Stimulated activated naive CD4-positive, alpha-beta T cell treated with Interleukin-2 at 50 U/mL for 16 hours (primary cell): Measurements from ENCODE around the gene FNBP1.
"Not testable (repeated sequence)": the region's sequence is repeated elsewhere in the genome, so short reads cannot be mapped to it uniquely, and the experiment has no call there.

Source experiments
- DNase-seq: peaks from one replicate; lab custom pipeline; 2025; lab: John Stamatoyannopoulos, UW

The FNBP1 gene

DNA sequence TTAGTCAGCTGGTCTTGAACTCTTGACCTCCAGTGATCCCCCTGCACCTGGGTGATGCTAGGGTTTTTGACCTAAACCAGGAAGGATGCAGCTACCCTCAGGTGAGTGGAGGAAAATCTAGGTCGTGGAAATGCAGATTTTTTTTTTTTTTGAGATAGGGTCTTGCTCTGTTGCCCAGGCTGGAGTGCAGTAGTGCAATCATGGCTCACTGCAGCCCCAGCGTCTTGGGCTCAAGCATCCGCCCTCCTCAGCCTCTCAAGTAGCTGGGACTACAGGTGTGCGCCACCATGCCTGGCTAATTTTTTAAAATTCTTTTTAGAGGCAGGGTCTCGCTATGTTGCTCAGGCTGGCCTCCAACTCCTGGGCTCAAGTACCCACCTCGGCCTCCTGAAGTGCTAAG, 51.9 kb downstream of the FNBP1 start:
- not testable (repeated sequence) for DNase-seq

GRCh38 chr9:129990269-129991010, 52.5 kb downstream of the FNBP1 start:
- DNase-seq: no peak

DNA sequence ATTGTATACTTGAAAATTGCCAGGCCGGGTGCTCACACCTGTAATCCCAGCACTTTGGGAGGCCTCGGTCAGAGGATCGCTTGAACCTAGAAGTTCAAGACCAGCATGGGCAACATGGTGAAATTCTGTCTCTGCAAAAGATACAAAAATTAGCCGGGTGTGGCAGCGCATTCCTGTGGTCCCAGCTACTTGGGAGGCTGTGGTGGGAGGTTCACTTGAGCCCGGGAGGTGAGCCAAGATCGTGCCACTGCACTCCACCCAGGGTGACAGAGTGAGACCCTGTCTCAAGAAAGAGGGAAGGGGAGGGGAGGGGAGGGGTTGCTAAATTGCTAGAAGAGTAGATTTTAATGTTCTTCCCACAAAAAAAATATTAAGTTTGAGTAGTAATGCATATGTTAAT, 53.2 kb downstream of the FNBP1 start:
- no peak for DNase-seq

DNA sequence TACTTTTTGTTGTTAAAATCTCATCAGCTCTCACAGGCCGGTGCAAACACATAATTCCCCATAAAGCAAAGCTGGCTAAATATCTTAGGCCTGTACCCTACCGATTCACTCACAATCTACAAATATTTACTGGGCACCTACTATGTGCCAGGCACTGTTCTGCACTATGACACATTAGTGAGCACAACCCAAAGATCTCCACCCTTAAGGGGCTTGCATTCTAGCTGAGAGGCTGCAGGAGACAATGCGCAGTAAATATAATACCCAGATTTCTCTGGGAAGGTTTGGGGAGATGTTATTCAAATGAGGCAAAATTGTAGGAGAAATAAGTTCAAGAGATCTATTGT, 53.7 kb downstream of the FNBP1 start:
- no peak for DNase-seq

DNA sequence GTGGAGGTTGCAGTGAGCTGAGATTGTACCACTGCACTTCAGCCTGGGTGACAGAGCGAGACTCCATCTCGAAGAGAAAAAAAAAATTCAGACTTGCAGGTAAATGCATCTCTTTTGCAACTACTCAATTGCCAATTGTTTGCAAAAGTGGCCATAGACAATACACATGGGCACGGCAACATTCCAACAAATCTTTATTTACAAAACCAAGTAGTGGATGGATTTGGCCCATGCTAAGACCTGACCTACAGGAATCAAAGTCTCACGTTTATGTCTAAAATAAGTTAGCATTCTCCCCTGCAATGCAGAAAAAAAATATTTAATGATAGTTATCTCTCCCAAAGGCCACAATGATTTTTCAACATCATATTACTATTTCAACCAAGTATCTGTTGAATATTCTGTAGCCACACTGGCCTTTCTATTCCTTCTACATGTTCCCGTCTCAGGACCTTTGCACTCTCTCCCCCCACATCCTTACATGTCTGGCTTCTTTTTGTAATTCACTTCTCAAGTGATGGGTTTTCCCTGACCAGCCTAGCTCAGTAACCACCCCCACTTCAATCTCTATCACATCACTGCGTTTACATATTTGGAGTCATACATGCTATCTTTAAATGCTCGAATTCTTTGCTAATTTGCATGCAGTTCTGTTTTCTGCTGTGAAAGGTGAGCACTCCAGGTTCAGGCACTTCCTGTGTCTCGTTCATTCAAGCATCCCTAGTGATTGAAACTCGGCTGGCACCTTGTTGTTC, 54.2 kb downstream of the FNBP1 start:
- no peak for DNase-seq

- no peak for DNase-seq
Observed at GRCh38 chr9:129987941-129988340, 55.0 kb downstream of the FNBP1 start.

GRCh38 chr9:129987047-129987446, 55.9 kb downstream of the FNBP1 start:
- DNase-seq: peak; percentile 20

GRCh38 chr9:129984589-129984988, 58.4 kb downstream of the FNBP1 start:
- DNase-seq: not testable (repeated sequence)

DNA sequence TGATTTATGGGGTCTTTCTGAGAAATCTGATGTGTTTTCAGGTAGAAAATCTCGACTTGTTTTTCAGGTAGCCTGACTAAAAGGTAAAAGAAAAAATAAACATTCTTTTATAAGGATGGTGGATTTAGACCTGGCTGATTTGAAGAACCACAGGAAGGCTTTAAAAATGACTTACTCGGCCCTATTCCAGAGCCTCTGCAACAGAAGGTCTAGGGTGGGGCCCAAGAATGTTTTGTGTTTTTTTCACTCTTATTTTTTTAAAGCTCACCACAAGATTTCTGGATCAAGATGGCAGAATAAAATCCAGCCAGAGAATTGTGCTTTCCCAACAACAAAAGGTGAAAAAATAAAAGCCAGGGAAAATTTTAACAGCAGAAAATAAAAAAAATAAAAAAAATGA, 59.1 kb downstream of the FNBP1 start:
- no peak for DNase-seq

DNA sequence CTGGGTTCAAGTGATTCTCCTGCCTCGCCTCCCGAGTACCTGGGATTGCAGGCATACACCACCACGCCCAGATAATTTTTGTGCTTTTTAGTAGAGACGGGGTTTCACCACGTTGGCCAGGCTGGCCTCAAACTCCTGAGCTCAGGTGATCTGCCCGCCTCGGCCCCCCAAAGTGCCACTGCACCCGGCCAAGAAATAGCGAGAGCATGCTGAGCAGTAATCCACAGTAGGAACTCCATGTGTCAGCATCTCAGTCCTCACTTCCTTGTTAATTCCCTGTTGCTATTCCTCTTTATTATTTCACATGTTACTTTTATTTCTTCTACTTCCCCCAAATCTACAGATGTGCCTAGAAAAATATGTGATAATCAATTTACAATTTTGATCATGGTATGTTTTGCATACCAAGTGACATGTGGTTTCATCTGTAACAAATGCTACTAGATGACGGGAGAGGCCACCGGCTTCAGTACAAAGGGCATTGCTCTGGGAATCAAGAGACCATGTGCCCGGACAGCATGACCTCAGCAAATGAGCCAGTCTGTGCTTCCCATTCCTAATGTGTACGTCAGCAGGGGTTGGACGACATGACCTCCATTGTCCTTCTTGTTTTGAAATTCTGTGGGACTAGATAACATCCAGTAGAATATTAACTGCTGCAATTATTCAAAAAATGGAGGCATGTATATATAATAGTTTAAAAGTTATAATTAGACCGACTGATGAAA, 61.6 kb downstream of the FNBP1 start:
- DNase-seq: no peak

GRCh38 chr9:129980224-129980623, 62.8 kb downstream of the FNBP1 start:
- not testable (repeated sequence) for DNase-seq

GRCh38 chr9:129979071-129979745, 63.8 kb downstream of the FNBP1 start:
- no peak for DNase-seq

DNA sequence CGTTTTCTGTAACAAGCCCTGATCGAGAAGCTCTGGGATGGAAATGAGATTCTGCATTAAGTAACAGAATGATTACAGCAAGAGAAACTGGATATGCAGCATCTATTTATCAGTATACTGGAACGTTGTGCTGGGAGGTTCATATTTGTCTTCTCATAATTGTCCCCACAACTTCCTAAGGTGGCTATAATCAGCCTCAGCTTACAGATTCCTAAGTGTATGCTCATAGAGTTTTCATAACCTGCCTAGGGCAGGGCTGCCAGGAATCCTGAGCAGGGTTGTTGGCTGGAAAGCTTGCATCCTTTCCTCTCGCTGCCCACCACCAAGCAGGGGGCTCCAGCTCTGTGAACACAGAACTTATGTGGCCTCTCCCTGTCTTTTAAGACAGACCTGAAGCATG, 70.2 kb downstream of the FNBP1 start:
- no peak for DNase-seq

DNA sequence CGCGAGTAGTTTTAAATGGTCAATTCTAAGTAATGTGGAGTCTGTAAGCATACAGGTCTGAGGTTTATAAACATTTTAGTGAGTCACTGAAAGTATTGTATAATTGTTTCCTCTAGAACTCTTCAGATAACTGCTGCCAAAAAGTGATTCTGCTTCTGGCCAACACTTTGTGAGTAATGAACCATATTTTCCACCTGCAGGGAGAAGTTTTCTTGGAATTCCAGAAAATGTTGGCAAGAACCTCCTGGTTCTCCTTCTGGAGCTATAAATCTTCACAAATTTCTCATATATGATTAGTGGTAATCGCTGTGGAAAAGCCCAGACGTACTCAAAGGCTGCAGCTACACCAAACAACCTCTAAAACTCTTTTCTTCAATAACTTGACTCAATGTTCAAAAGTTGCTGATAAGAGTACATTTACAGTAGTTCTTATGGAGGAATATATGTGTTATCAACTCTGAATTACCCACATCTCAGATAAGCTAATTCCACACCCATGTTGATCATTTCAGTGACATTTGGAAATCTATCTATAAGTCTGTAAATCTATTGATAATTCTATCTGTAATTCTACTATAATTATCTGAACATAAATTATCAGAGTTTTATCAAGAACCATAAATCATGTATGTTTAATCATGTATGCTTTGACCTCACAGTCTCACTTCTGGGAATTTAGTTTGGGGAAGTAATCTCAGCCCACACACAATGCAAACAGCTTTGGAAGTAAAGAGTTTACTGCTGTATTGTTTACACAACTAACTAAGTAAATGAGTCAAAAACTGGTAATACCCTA, 74.1 kb downstream of the FNBP1 start:
- no peak for DNase-seq

- DNase-seq: no peak
Observed at GRCh38 chr9:129964901-129965734, 77.9 kb downstream of the FNBP1 start.

- DNase-seq: peak; percentile 71
Observed at GRCh38 chr9:129962889-129963703, 79.9 kb downstream of the FNBP1 start.

DNA sequence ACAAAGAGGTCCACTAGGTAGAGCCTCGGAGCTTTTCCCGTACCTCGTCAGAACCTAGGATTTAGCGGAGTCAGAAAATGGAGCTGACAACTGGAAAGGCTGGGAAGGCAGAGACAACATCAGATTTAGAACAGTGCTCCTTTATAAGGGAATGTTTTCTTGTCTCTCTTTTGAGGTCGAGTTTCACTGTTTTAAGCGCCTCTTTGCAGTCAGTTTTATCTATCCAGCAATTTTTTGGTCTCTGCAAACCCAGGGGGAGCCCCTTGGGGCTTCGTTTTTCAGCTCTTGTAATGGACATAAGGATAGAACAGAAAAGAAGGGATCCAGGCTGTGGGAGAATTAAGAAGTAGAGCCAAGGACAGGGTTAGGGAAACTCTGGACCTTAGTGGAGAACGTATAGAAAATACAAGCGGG, 80.5 kb downstream of the FNBP1 start:
- no peak for DNase-seq

DNA sequence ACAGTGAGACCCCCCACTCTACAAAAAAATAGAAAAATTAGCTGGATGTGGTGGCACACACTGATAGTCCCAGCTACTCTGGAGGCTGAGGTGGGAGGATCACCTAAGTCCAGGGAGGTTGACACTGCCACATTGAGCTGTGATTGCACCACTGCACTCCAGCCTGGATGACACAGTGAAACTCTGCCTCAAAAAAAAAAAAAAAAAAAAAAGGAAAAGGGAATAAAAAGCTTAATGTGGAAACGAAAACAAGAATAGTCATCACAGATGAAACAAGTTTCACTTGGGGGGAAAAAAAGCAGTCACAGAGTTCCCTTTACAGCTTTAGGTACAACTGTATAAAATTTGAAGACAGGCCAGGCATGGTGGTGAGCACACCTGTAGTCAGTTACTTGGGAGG, 84.2 kb downstream of the FNBP1 start:
- no peak for DNase-seq

DNA sequence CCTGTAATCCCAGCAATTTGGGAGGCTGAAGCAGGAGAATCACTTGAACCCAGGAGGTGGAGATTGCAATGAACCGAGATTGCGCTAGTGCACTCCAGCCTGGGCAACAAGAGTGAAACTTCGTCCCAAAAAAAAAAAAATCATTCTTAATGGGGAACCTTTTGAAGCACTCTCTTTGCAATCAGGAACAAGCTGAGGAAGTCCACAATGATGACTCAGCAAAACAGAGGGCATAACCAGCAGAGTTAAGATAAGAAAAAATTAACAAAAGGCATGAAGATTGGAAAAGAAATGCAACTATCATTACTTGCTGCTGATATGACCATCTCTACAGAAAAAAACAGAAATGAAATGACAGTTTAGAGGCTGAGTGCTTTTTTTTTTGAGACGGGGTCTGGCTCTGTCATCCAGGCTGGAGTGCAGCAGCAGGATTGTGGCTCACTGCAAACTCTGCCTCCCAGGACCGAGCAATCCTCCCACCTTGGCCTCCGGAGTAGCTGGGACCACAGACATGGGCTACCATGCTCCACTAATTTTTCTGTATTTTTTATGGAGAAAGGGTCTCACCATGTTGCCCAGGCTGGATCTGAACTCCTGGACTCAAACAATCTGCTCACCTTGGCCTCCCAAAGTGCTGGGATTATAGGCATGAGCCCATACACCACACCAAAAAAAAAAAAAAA, 88.0 kb downstream of the FNBP1 start:
- no peak for DNase-seq
